NCI-H2227 (cell line): ENCODE measurements around the gene ABCC9.
"Not testable (repeated sequence)": the region's sequence is repeated elsewhere in the genome, so short reads cannot be mapped to it uniquely, and the experiment has no call there.

Experiments
- DNase-seq: peaks from one replicate; lab custom pipeline; 2025; ENCODE audit not compliant: unreplicated experiment; lab: John Stamatoyannopoulos, UW

Gene ABCC9

GRCh38 chr12:21819236-21819635, 122.0 kb downstream of the ABCC9 start:
- DNase-seq = no peak

GRCh38 chr12:21818627-21819026, 122.6 kb downstream of the ABCC9 start:
- DNase-seq = no peak

DNA sequence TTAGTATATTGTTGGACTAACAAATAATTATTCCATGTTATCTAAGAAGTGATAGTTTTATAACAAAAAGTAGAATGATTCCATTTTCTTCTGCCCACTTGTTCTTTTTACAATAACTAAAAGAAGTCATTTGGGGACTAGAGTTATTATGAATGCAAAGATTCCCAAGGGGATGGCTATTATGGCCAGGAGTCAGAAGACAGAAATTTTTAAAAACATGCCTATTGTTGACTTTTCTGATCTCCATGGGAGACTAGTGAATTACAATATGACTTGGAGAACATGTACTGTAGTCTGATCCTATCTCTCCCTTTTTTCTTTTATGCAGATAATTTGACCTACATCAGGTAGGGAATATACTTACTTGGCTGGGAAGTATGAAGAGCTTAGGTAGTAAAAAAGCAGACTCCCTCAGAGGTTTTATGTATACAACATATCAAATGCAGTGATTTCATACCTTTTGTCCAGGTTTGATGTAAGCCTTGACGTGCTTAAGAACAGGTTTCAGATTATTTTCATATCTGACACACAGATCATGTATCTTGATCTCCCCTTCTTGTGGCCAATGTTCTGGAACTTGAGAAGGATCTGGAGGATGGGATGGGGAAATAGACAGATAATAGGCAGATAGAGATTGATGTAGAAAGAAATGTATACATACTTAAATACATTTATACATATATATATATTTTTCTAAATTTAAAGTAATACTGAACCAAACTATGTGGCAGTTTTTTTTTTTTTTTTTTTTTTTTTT, 125.7 kb downstream of the ABCC9 start:
- no peak for DNase-seq

DNA sequence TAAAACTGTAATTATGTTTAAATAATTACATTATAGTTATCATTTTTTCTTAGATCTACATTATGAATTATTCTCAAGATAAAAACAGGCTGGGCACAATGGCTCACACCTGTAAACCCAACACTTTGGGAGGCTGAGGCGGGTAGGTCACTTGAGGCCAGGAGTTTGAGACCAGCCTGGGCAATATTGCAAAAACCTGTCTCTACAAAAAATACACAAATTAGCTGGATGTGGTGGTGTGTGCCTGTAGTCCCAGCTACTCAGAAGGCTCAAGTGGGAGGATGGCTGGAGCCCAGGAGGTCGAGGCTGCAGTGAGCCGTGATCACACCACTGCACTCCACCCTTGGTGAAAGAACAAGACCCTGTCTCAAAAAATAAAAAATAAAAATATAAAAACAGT, 126.4 kb downstream of the ABCC9 start:
- DNase-seq = no peak

DNA sequence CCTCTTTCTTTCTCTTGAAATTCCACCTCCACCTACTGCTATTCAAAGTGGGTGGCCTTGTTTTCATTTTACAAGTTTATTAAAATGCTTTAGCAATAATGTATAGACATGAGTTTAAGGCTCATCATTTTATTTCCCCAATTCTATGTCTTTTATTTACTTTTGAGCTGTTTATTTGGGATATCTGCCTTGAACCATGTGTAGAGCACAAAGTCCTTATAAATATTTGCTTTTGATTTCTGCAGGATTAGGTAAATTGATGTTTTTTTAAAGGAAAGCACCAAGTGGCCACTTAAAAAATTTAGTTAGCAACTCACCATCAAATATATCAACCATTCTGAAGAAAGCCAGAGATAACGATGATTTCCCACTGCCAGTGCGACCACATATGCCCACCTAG, 126.9 kb downstream of the ABCC9 start:
- no peak for DNase-seq

- no peak for DNase-seq
Observed at GRCh38 chr12:21813751-21814150, 127.5 kb downstream of the ABCC9 start.

DNA sequence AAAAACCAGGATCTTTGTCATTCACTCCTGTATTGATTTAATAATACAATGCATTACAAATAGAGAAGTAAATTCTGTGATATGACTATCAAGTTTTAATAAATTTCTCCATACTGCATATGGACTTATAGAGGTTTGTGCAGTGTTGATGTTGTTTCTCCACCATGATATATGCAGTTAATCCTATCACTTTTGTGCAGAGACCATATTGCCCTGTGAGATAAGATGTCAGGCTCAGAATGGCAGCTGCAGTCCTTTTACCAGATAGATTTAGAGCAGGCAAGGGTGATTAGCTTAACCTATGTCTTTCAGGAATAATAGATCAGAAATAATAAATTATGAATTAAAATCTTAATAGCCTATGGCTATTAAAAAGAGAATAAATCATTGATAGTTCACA, 128.1 kb downstream of the ABCC9 start:
- DNase-seq = no peak

GRCh38 chr12:21812340-21812739, 128.9 kb downstream of the ABCC9 start:
- DNase-seq = not testable (repeated sequence)

- DNase-seq = no peak
Observed at GRCh38 chr12:21809100-21809499, 132.1 kb downstream of the ABCC9 start.

- no peak for DNase-seq
Observed at GRCh38 chr12:21806255-21806654, 135.0 kb downstream of the ABCC9 start.

DNA sequence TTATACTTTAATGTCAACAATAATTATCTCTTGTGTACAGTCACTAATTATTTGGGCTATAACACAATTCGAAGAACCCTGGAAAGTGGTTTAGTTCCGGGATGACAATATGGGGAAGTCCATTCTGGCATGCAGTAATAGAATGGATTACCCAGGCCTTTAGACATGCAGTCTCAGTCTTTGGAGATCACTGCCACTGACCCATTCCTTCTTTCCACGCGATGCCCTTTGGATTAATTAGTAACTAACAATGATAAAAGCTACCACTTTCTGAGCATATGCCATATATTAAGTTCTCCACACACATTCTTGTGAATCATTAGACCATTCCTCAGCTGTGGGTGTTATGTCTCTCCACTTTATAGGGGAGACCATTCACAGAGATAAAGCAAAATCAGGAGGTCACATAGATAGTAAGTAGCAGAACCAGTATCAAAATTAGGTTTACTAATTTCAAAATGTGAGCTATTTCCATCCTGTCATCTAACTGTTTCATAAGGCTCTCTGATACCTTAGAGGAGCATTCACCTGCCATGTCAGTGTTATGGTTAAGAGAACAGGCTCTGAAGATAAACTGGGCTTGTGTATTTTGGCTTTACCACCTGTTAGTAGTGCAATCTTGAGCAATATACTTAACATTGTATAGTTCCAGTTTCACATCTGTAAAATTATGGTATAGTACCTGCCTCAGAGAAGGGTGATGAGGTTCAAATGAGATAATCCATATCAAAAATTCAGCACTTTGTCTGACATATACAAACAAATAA, 139.5 kb downstream of the ABCC9 start:
- no peak for DNase-seq

GRCh38 chr12:21800011-21800410, 141.2 kb downstream of the ABCC9 start:
- DNase-seq = no peak

DNA sequence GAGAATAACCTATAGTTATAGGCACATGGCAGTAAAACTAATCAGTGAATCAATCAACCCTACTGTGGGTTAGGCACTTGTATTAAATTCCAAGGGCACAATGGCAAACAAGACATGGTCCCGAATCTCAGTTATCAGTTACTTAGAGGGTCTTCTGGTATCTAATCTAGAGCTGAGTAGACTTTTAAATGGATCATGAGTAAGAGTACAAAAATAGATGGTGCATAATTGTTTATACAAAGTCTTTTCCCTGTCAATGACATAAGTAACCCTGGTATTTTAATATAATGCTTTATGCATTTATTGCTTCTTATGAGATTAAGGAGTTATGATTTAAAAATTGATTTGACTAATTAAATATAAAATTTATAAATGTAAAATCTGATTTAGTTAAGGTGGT, 143.7 kb downstream of the ABCC9 start:
- no peak for DNase-seq

DNA sequence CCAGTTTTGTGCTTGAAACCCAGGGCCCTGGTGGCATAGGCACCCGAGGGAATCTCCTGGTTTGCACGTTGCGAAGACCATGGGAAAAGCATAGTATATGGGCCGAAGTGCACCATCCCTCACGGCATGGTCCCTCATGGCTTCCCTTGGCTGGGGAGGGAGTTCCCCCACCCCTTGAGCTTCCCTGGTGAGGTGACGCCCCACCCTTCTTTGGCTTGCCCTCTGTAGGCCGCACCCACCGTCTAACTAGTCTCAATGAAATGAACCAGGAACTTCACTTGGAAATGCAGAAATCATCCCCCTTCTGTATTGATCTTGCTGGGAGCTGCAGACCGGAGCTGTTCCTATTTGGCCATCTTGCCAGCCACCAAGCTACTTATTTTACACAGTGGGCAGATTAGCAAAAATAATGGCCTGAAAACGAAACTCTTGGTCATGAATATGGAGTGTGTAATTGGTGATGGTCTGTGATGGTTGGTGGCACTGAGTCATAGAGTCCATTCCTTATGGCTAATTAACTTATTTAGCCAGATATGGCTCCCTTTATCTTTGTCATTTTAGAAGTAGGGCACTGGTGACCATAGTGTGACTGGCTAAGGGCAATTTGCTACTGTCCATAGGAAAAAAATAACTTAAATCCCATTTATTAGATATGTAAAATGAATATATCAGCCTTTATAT, 145.4 kb downstream of the ABCC9 start:
- no peak for DNase-seq

GRCh38 chr12:21794807-21795595, 146.2 kb downstream of the ABCC9 start:
- DNase-seq = not testable (repeated sequence)

GRCh38 chr12:21789687-21790086, 151.5 kb downstream of the ABCC9 start:
- DNase-seq = not testable (repeated sequence)

- DNase-seq = no peak
Observed at GRCh38 chr12:21788089-21788983, 152.9 kb downstream of the ABCC9 start.

DNA sequence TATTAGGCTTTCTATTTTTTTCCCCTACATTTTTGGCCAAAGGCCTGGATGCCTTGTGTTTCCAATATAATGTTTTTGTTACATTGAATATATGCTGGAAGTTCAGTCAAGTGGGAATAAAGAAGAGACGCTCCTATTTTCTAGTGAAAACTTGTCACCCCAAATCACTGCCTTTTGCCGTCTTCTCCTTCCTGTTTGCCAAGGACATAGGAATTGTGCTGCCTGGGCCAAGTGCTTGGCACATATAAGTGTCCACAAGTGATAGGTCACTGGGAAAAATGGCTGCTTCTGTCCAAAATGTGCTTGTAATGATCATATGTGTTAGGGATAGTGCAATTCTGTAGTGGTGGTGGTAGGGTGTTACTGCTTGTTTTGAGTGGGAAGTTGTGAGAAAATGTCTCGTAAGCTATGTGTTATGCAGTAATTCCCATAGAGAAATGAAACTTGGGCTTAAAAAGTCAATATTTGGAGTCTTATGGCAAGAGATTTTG, 155.1 kb downstream of the ABCC9 start:
- no peak for DNase-seq

DNA sequence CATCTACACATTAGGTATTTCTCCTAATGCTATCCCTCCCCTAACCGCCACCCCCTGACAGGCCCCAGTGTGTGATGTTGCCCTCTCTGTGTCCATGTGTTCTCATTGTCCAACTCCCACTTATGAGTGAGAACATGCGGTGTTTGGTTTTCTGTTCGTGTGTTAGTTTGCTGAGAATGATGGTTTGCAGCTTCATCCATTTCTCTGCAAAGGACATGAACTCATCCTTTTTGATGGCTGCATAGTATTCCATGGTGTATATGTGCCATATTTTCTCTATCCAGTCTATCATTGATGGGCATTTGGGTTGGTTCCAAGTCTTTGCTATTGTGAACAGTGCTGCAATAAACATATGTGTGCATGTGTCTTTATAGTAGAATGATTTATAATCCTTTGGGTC, 158.5 kb downstream of the ABCC9 start:
- not testable (repeated sequence) for DNase-seq

DNA sequence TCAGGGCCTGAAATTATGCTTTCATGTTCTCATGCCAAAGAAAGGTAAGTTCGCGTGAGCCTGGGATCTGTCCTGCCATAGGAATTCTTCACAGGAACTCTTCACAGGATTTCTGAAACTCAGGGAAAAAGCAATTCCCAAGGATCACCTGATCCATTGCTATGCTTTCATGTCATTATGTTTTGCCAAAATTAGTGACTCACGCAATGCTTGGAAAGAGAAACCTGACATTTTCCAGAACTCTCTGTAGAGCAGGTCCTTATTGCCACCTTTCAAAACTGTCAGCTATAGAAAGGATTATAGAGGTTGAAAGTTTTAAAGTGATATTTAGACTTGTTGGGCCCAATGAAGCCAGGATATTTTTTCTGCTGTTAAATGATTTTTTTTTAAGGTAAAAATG, 160.4 kb downstream of the ABCC9 start:
- DNase-seq = no peak
